GM19324 (cell line): ENCODE measurements around the gene GABRA5.

Experiments used
- ATAC-seq: cut with Tn5 transposase; IDR thresholded peaks from one replicate; pipeline ENCODE4 v1.9.1; 2021; ENCODE audit warnings: mild to moderate bottlenecking, moderate library complexity; ENCODE audit not compliant: unreplicated experiment, low FRiP score

Gene GABRA5

GRCh38 chr15:26981492-26981891 lies 114.6 kb downstream of the GABRA5 start:
- no peak for ATAC-seq

- no peak for ATAC-seq
Observed at GRCh38 chr15:26983822-26984221, 117.0 kb downstream of the GABRA5 start.

- no peak for ATAC-seq
Observed at GRCh38 chr15:26985050-26985449, 118.2 kb downstream of the GABRA5 start.

- no peak for ATAC-seq
Observed at GRCh38 chr15:26996250-26996649, 129.4 kb downstream of the GABRA5 start.
